MM.1S (cell line): ENCODE data around the gene CYTH3.

Experiments used
- DNase-seq: peaks from one replicate; pipeline ENCODE4 v3.0.0-alpha.2; 2015
- H2AFZ ChIP-seq: fragments of 300-600 bp; sonication (generic); 2 replicates; pipeline ENCODE4 v1.6.0; 2016; ENCODE audit warnings: antibody characterized with exemption, low read length
- H3F3A ChIP-seq: fragments of 300-600 bp; sonication (generic); 2 replicates; pipeline ENCODE4 v1.6.1; 2016; ENCODE audit warnings: mild to moderate bottlenecking, antibody characterized with exemption, low read length, moderate library complexity, mixed read lengths; ENCODE audit not compliant: insufficient read depth
- H3K27ac ChIP-seq: fragments of 300-600 bp; sonication (generic); 2 replicates; pipeline ENCODE4 v1.5.1; 2016; ENCODE audit warnings: mild to moderate bottlenecking, low read length
- H3K27me3 ChIP-seq: fragments of 300-600 bp; sonication (generic); replicated peaks from 2 replicates; pipeline ENCODE4 v1.6.0; 2016; ENCODE audit warnings: low read length; ENCODE audit not compliant: insufficient read depth
- H3K36me3 ChIP-seq: fragments of 300-600 bp; sonication (generic); replicated peaks from 2 replicates; pipeline ENCODE4 v1.6.1; 2016; ENCODE audit warnings: mild to moderate bottlenecking, low read length, mixed read lengths; ENCODE audit not compliant: insufficient read depth
- H3K4me1 ChIP-seq: fragments of 300-600 bp; sonication (generic); 2 replicates; pipeline ENCODE4 v1.6.1; 2016; ENCODE audit warnings: low read length, mixed read lengths
- H3K4me2 ChIP-seq: fragments of 300-600 bp; sonication (generic); 2 replicates; pipeline ENCODE4 v1.6.0; 2016; ENCODE audit warnings: low read depth, low read length
- H3K4me3 ChIP-seq: fragments of 300-600 bp; sonication (generic); 2 replicates; pipeline ENCODE4 v1.5.1; 2016; ENCODE audit warnings: low read length, mixed read lengths
- H3K79me2 ChIP-seq: fragments of 300-600 bp; sonication (generic); 2 replicates; pipeline ENCODE4 v1.6.1; 2016; ENCODE audit warnings: mixed run types, low read length, mixed read lengths
- H3K9ac ChIP-seq: fragments of 300-600 bp; sonication (generic); 2 replicates; pipeline ENCODE4 v1.6.1; 2016; ENCODE audit warnings: low read length, mixed read lengths
- H3K9me2 ChIP-seq: fragments of 300-600 bp; sonication (generic); replicated peaks from 2 replicates; pipeline ENCODE4 v1.6.1; 2016; ENCODE audit warnings: mild to moderate bottlenecking, low read length, mixed read lengths; ENCODE audit not compliant: insufficient read depth
- H3K9me3 ChIP-seq: fragments of 300-600 bp; sonication (generic); replicated peaks from 2 replicates; pipeline ENCODE4 v1.6.1; 2016; ENCODE audit warnings: mild to moderate bottlenecking, low read length, mixed read lengths; ENCODE audit not compliant: insufficient read depth
- H4K20me1 ChIP-seq: fragments of 300-600 bp; sonication (generic); 2 replicates; pipeline ENCODE4 v1.6.1; 2016; ENCODE audit warnings: mild to moderate bottlenecking, low read length, moderate library complexity, mixed read lengths; ENCODE audit not compliant: insufficient read depth
- EZH2 ChIP-seq: fragments of 300-600 bp; sonication (generic); optimal IDR thresholded peaks from 2 replicates; pipeline ENCODE3; 2017; ENCODE audit warnings: low read depth, mild to moderate bottlenecking, antibody characterized with exemption, low read length, mixed read lengths
- EZH2phosphoT487 ChIP-seq: fragments of 300-600 bp; sonication (generic); IDR thresholded peaks from 2 replicates; pipeline ENCODE4 v1.6.1; 2018; ENCODE audit warnings: antibody characterized with exemption, low read length
- TF ChIP-seq, protein P1 (sequence below): fragments of 300-600 bp; sonication (generic); IDR thresholded peaks from 2 replicates; pipeline ENCODE4 v1.5.1; 2016; ENCODE audit warnings: antibody characterized with exemption, low read length, mixed read lengths

The CYTH3 gene

DNA sequence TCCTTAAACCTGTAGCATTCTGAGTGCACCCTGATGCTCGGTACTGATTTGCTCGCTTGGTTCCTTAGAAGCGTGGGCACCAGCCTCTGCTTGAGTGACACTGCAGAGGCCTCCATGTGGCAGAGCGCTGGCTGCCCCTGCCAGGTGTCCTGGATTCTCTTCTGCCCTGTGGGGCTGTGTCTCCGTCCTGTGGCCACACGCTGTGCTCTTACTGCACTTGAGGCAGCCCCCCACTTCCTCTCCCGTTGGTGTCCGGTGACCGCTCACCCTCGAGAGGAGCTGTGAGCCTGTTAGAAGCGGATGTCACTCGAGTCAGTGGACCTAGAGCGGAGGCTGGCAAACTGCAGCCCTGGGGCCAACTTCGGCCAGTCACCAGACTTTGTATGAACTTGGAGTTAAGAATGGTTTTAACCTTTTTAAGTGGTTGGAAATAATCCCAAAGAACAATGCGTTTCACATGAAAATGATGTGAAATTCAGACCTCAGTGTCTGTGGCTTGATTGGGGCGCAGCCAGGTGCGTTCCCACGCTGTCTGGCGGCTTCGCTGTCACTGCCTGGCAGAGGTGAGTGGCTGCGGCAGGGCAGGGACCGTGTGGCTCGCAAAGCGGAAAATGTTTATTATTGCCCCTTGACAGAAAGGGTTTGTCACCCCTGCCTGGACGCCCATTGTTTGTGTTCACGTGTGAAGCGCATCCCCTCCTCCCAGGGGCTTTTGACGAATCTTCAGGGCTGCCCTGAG, 114.6 kb downstream of the CYTH3 start:
- no peak overlapping the region for H3K9ac ChIP-seq
- no peaks in the 10 kb centered on the region for H4K20me1 ChIP-seq
- no peaks in the 10 kb centered on the region for H3K9me3 ChIP-seq
- TF ChIP-seq EZH2 (no peak), EZH2phosphoT487 (no peak)
- TF ChIP-seq, protein P1, sequence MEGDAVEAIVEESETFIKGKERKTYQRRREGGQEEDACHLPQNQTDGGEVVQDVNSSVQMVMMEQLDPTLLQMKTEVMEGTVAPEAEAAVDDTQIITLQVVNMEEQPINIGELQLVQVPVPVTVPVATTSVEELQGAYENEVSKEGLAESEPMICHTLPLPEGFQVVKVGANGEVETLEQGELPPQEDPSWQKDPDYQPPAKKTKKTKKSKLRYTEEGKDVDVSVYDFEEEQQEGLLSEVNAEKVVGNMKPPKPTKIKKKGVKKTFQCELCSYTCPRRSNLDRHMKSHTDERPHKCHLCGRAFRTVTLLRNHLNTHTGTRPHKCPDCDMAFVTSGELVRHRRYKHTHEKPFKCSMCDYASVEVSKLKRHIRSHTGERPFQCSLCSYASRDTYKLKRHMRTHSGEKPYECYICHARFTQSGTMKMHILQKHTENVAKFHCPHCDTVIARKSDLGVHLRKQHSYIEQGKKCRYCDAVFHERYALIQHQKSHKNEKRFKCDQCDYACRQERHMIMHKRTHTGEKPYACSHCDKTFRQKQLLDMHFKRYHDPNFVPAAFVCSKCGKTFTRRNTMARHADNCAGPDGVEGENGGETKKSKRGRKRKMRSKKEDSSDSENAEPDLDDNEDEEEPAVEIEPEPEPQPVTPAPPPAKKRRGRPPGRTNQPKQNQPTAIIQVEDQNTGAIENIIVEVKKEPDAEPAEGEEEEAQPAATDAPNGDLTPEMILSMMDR, result no peak
- peaks cover 8% of the 10 kb centered on the region; the same call in 1 of the 2 replicates for H3K36me3 ChIP-seq
- H3K27me3 ChIP-seq, result no peaks in the 10 kb centered on the region
- no peak for DNase-seq
- peaks cover 39% of the 10 kb centered on the region for H3K79me2 ChIP-seq
- H3K4me1 ChIP-seq, result peaks cover 30% of the 10 kb centered on the region
- H3K4me2 ChIP-seq, result no peak overlapping the region
- no peaks in the 10 kb centered on the region for H3K9me2 ChIP-seq
- no peak overlapping the region for H3K27ac ChIP-seq
- H3K4me3 ChIP-seq, result no peak overlapping the region
- no peak overlapping the region for H2AFZ ChIP-seq
- H3F3A ChIP-seq, result peaks cover 28% of the 10 kb centered on the region

DNA sequence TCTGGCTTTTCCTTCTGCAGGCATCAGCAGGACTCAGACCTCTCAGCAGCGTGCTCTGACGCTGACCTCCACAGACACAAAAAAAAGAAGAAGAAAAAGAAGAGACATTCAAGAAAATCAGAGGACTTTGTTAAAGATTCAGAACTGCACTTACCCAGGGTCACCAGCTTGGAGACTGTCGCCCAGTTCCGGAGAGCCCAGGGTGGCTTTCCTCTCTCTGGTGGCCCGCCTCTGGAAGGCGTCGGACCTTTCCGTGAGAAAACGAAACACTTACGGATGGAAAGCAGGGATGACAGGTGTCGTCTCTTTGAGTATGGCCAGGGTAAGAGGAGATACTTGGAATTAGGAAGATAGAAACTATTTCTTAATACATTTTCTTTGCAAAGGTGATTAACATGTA, 115.7 kb downstream of the CYTH3 start:
- no peaks in the 10 kb centered on the region for H3K9me3 ChIP-seq
- no peak overlapping the region for H3K4me3 ChIP-seq
- H3K36me3 ChIP-seq, result peaks cover 10% of the 10 kb centered on the region; the same call in 1 of the 2 replicates
- no peak overlapping the region for H2AFZ ChIP-seq
- H3K4me1 ChIP-seq, result peaks cover 22% of the 10 kb centered on the region
- no peaks in the 10 kb centered on the region for H3K27me3 ChIP-seq
- H3K27ac ChIP-seq, result no peak overlapping the region
- peaks cover 39% of the 10 kb centered on the region for H3K79me2 ChIP-seq
- no peak overlapping the region for H3K9ac ChIP-seq
- H3F3A ChIP-seq, result peaks cover 18% of the 10 kb centered on the region
- DNase-seq, result no peak
- no peaks in the 10 kb centered on the region for H4K20me1 ChIP-seq
- no peaks in the 10 kb centered on the region for H3K9me2 ChIP-seq
- H3K4me2 ChIP-seq, result no peak overlapping the region
- TF ChIP-seq, protein P1, result no peak
- no peak for TF ChIP-seq EZH2phosphoT487
- TF ChIP-seq EZH2, result no peak

DNA sequence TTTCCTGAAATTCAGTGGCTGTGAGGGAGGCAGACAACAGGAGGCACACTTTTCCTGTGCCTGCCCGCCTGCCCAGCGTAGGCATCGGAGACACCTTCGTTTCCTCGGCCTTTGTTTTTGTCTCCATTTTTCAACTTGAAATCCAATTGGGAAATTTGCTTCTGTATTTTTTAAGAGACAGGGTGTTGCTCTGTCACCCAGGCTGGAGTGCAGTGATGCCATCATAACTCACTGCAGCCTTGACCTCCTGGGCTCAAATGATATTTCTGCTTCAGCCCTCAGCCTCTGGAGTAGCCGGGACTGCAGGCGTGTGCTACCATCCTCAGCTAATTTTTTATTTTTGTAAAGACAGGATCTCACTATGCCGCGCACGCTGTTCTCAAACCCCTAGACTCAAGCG, 116.8 kb downstream of the CYTH3 start:
- Histone ChIP-seq H3K27ac (no peak overlapping the region), H3K9ac (no peak overlapping the region)
- no peak for TF ChIP-seq EZH2
- no peak for TF ChIP-seq EZH2phosphoT487
- TF ChIP-seq, protein P1, result no peak

More for the DNA sequence above, 116.8 kb downstream of the CYTH3 start:
- Histone ChIP-seq H3K4me3 (no peak overlapping the region), H3K4me1 (peaks cover 12% of the 10 kb centered on the region), H3K36me3 (peaks cover 12% of the 10 kb centered on the region), H2AFZ (no peak overlapping the region), H4K20me1 (no peaks in the 10 kb centered on the region), H3K4me2 (no peak overlapping the region), H3K79me2 (peaks cover 39% of the 10 kb centered on the region), H3K9me3 (no peaks in the 10 kb centered on the region), H3K9me2 (no peaks in the 10 kb centered on the region), H3F3A (peaks cover 6% of the 10 kb centered on the region), H3K27me3 (no peaks in the 10 kb centered on the region)
- no peak for DNase-seq
